CD4-positive, alpha-beta T cell treated with Interleukin-15 for 1 hour (primary cell): ENCODE measurements around the gene XRN1.
"Not testable (repeated sequence)": the region's sequence is repeated elsewhere in the genome, so short reads cannot be mapped to it uniquely, and the experiment has no call there.

Experiments
- DNase-seq: peaks from one replicate; pipeline ENCODE4 v3.0.0-alpha.2; 2020

The XRN1 gene

DNA sequence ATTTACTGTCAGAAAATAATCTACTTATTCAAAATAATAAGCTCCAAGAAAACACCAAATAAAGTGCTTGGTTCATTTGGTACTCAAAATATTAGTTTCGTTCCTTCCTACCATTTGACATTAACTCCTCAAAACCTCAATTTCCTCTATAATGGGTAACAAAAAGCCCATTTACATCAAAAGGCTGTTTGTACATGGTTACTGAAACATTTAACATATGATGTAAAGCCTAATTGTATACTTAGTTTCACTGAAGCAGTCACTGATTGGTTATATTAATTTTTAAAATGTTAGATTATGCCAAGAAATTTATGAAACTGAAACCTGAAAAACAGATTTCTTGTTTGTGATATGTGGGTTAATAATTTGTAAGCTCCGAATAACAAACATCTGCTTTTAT, 14.7 kb downstream of the XRN1 start:
- no peak for DNase-seq

GRCh38 chr3:142429582-142429981, 18.3 kb downstream of the XRN1 start:
- no peak for DNase-seq

GRCh38 chr3:142424754-142425153, 23.1 kb downstream of the XRN1 start:
- no peak for DNase-seq

- DNase-seq, result no peak
Observed at GRCh38 chr3:142418926-142419592, 28.8 kb downstream of the XRN1 start.

- no peak for DNase-seq
Observed at GRCh38 chr3:142417302-142417701, 30.5 kb downstream of the XRN1 start.

GRCh38 chr3:142400537-142400936, 47.3 kb downstream of the XRN1 start:
- not testable (repeated sequence) for DNase-seq

GRCh38 chr3:142394921-142395622, 52.8 kb downstream of the XRN1 start:
- DNase-seq, result no peak

DNA sequence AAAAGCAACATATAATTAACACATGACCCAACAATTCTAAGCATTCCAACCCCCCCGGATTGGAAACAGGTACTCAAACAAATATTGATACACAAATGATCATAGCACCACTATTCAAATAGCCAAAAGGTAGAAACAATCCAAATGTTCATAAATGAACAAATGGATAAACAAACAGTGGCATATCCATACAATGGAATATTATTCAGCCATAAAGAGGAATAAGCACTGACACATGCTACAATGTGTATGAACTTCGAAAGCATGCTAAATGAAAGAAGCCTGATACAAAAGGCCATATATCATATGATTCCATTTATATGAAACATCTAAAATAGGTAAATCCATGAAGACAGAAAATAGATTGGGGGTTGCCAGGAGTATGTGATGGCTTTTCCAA, 62.8 kb downstream of the XRN1 start:
- DNase-seq, result no peak

- DNase-seq, result no peak
Observed at GRCh38 chr3:142374687-142375086, 73.2 kb downstream of the XRN1 start.

- DNase-seq, result not testable (repeated sequence)
Observed at GRCh38 chr3:142369576-142369975, 78.3 kb downstream of the XRN1 start.

DNA sequence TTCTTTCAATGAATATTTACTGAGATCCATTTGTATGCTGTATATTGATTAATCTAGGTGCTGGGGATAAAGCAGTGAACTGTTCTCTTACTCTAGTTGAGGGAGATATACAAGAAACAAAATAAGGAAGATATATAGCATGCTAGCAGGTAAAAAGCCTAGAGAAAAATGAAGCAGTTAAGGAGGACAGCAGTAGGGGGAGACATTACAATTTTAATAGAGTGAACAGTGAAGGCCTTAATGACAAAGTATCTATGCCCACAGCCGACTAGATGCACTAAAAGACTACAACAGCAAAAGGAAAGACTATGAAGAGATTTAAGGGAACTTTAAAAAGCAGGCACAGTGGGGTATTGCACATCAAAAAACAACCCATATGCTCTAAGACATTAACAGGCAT, 81.4 kb downstream of the XRN1 start:
- DNase-seq, result no peak

DNA sequence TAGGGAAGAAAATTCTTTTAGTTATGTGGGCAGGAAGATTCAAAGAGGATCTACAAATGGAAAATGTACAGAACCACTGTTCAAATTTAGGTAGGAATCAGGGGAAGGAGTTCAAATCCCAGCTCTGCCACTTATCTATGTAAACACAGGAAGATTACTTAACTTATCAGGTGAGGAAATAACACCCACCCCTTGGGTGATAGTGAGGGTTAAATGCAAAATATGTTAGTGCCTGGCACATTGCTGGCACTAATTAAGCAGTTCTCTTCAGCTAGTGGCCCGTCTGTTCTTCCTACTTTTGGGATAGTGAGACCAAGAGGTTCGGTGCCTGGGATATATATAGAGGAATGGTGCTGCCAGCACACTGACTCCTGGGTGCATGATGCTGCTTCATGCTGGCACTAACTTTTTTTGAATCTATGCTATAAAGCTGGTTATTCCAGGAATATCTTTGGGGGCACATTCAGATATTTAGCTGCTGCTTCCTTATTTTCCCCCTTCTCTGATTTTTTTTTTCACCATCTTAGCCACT, 83.8 kb downstream of the XRN1 start:
- DNase-seq, result no peak

DNA sequence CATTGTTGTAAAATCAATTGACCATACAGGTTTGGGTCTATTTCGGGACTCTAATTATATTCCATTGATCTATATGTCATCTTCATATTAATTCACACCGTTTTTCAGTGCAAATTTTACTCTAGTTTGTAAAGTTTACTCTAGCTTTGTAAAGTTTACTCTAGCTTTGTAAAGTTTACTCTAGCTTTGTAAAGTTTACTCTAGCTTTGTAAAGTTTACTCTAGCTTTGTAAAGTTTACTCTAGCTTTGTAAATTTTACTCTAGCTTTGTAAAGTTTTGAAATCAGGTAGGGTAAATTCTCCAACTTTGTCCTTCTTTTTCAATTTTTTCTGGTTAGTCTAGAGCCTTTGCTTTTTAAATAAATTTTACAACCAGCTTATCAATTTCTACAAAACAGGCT, 84.4 kb downstream of the XRN1 start:
- DNase-seq, result not testable (repeated sequence)

DNA sequence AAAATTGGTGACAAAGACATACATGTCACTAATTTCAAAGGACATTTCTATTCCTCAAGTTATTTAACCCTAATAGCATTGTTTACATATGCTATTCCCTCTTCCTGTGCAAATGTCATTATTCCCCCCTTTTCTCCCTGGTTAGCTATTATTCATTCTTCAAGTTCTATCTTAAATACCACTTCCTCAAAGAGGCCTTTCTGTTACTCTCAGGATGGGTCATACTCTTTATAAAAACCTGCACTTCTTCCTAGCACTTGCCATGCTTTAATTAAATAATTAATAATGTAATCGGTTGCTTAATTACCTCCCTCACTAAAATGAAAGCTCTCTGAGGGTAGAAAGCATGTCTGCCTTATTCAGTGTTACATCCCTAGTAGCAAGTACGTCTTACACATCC, 88.5 kb downstream of the XRN1 start:
- DNase-seq, result no peak

DNA sequence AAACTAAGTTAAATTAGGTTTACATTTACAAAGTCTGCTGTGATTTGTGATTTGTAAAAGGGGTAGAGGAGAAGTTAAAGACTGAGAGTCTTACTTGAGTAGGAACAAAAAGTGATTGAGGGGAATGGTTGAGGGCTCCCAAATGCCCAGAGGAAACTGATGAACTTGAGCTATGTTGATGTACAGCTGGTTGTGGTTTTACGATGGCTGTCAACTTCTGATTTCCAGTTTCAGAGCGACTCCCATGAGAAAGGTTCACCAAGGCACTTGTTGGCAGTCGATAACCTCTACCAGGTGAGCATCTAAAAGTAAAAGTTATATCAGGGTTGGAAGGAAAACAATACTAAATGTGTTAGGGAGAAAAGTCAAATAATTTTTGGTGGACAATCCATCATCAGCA, 91.0 kb downstream of the XRN1 start:
- no peak for DNase-seq

DNA sequence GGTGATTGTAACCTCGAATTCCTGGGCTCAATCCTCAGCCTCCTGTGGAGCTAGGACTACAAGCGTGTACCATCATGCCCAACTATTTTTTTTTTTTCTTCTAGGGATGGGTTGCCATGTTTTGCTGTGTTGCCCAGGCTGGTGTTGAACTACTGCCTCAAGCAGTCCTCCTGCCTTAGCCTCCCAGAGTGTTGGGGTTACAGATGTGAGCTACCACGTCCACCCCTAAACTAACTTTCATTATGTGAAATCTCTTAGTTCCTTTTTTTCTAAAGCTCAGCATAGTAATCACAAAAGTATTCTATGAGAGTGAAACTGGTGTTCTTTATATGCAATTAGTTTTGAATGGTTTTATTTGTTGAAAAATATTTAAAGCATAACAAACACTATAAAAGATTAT, 92.1 kb downstream of the XRN1 start:
- DNase-seq, result no peak

GRCh38 chr3:142354076-142354475, 93.8 kb downstream of the XRN1 start:
- DNase-seq, result no peak

GRCh38 chr3:142353571-142353970, 94.3 kb downstream of the XRN1 start:
- DNase-seq, result no peak

GRCh38 chr3:142352698-142353097, 95.1 kb downstream of the XRN1 start:
- not testable (repeated sequence) for DNase-seq

- no peak for DNase-seq
Observed at GRCh38 chr3:142348460-142348859, 99.4 kb downstream of the XRN1 start.

DNA sequence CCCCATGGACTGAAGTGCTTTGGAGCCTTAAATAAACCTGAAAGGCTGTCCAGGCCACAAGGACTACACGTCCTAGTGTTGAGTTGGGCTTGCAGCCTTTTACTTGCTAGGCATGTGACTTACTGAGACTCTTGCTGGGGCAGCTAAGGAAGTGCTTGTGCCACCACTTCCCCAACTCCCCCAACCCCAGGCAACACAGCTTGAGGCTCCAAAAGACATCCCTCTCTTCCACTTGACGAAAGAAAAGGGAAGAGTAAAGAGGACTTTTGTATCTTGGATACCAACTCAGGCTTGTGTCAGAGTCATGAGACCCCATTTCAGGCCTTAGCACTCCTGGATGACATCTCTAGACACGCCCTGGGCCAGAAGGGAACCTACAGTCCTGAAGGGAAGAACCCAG, 109.8 kb downstream of the XRN1 start:
- no peak for DNase-seq

GRCh38 chr3:142332390-142332789, 115.4 kb downstream of the XRN1 start:
- no peak for DNase-seq

DNA sequence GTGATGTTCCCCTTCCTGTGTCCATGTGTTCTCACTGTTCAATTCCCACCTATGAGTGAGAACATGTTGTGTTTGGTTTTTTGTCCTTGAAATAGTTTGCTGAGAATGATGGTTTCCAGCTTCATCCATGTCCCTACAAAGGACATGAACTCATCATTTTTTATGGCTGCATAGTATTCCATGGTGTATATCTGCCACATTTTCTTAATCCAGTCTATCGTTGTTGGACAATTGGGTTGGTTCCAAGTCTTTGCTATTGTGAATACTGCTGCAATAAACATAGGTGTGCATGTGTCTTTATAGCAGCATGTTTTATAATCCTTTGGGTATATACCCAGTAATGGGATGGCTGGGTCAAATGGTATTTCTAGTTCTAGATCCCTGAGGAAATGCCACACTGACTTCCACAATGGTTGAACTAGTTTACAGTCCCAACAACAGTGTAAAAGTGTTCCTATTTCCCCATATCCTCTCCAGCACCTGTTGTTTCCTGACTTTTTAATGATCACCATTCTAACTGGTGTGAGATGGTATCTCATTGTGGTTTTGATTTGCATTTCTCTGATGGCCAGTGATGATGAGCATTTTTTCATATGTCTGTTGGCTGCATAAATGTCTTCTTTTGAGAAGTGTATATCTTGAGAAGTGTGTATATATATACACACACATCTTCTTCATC, 123.4 kb downstream of the XRN1 start:
- not testable (repeated sequence) for DNase-seq

DNA sequence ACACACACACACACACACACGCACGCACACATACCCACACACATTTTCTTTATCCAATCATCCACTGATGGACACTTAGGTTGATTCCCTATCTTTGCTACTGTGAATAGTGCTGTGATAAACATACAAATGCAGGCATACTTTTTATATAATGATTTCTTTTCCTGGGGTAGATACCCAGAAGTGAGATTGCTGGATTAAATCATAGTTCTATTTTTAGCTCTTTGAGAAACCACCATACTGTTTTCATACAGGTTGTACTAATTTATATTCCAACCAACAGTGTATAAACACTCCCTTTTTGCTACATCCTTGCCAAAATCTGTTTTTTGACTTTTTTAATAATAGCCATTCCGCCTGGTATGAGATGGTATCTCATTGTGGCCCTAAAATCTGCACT, 127.9 kb downstream of the XRN1 start:
- DNase-seq, result no peak
